ENCODE data around the gene OCA2. TPM values are rescaled to one million over a fixed set of nuclear protein-coding genes. Genes with fewer than 3 reads are reported as not detected.

The OCA2 gene
- total and polyA plus RNA-seq, 2 of the 8 experiments (the other 6 are each of a cell fraction or from before 2014, with no cell fraction given): 0.20 TPM

DNA sequence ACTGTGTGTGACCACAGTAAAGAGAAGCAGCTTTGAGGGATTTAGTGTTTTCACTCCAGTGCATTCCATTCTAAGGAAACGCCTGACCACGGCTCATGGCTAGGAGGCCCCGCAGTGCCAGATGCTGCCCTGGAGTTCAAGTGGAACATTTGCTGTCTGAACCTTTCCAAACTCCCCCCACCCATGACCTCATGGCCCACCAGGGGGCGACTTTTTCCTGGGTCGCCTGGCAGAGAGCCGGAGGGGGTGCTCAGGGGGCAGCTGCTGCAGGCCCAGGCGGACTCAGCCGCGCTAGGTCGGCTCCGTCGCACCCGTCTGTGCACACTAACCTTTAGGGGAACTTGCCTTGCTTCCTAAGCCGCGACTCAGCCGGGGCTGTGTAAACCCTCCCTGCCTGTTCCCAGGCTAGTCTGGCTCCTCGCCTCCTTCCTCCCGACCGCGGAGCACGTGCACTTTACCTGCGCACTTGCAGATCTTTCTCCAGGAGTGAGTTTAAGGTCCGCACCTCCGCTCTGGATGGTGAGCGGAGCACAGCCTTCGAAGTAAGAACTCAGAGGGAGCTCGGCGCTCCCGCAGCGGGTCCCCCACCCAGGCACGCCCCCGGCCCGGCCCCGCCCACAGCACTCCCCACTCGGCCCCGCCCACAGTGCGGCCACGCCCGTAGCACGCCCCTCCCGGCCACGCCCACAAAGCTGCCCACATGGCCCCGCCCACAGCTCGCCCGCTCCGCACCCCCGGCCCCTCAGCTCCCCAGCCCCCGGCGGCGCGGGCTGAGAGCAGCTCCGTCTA lies at the start of gene OCA2 (continued):
- TF ChIP-seq HDAC6 (IDR thresholded peaks at IDR 0.05; ENCODE audit: low read depth, low read length) (no peak), POU5F1 (IDR thresholded peaks at IDR 0.05; ENCODE audit: low read depth, low read length) (no peak), PHF8 (conservative IDR thresholded peaks at IDR 0.05; ENCODE audit: low read depth, low read length) (no peak), EP300 (IDR thresholded peaks at IDR 0.05; ENCODE audit: borderline replicate concordance in 1 of 2, low read depth in 2 of 2, low read length in 2 of 2) (no peak), SP2 (IDR thresholded peaks at IDR 0.05; ENCODE audit: low read length) (no peak), SP4 (IDR thresholded peaks at IDR 0.05; ENCODE audit: low read length) (no peak), NANOG (IDR thresholded peaks at IDR 0.05; ENCODE audit: insufficient read depth, low read depth, low read length, poor library complexity, severe bottlenecking) (no peak), CREB1 (IDR thresholded peaks at IDR 0.05) (no peak), TEAD4 (IDR thresholded peaks at IDR 0.05; ENCODE audit: low read depth, low read length) (no peak), KDM4A (IDR thresholded peaks at IDR 0.05; ENCODE audit: low read depth, low read length, severe bottlenecking) (peak; percentile 78), EZH2 (IDR thresholded peaks at IDR 0.05; ENCODE audit: low read depth, low read length, severe bottlenecking) (no peak), FOSL1 (IDR thresholded peaks at IDR 0.05; ENCODE audit: insufficient read depth, low read depth, low read length) (no peak), CHD1 (IDR thresholded peaks at IDR 0.05; ENCODE audit: low read depth, low read length) (no peak), KDM5A (IDR thresholded peaks at IDR 0.05; ENCODE audit: low read length) (no peak)

All from H1 (cell line).